Activated CD4-positive, alpha-beta T cell treated with anti-CD3 and anti-CD28 coated beads, Interleukin-2, amount 50 U/mL, for 24 hours (primary cell): ENCODE measurements around the gene AGAP1.
"Not testable (repeated sequence)": the region's sequence is repeated elsewhere in the genome, so short reads cannot be mapped to it uniquely, and the experiment has no call there.

Source experiments
- DNase-seq, 2 donors: peaks; one replicate each; pipeline ENCODE4 v3.0.0-alpha.2; 2020; ENCODE audit warnings: low read depth in 1 of 2, low spot score in 1 of 2

Gene AGAP1

GRCh38 chr2:235584638-235585007, 90.8 kb downstream of the AGAP1 start:
- DNase-seq: no peak

GRCh38 chr2:235587202-235587601, 93.4 kb downstream of the AGAP1 start:
- DNase-seq: no peak

- DNase-seq: no peak
Measured at GRCh38 chr2:235588750-235589149, 94.9 kb downstream of the AGAP1 start.

GRCh38 chr2:235591231-235591730, 97.4 kb downstream of the AGAP1 start:
- DNase-seq: no peak

- no peak for DNase-seq
Measured at GRCh38 chr2:235591921-235592320, 98.1 kb downstream of the AGAP1 start.

- no peak for DNase-seq
Measured at GRCh38 chr2:235592430-235592829, 98.6 kb downstream of the AGAP1 start.

- no peak for DNase-seq
Measured at GRCh38 chr2:235592836-235593235, 99.0 kb downstream of the AGAP1 start.

- no peak for DNase-seq
Measured at GRCh38 chr2:235594041-235594440, 100.2 kb downstream of the AGAP1 start.

- no peak for DNase-seq
Measured at GRCh38 chr2:235594964-235595363, 101.1 kb downstream of the AGAP1 start.

- no peak for DNase-seq
Measured at GRCh38 chr2:235595422-235596010, 101.7 kb downstream of the AGAP1 start.

- no peak for DNase-seq
Measured at GRCh38 chr2:235596272-235596671, 102.4 kb downstream of the AGAP1 start.

- no peak for DNase-seq
Measured at GRCh38 chr2:235597081-235597615, 103.3 kb downstream of the AGAP1 start.

GRCh38 chr2:235598026-235598425, 104.2 kb downstream of the AGAP1 start:
- no peak for DNase-seq

- DNase-seq: no peak
Measured at GRCh38 chr2:235598532-235599531, 105.0 kb downstream of the AGAP1 start.

GRCh38 chr2:235599596-235600338, 105.9 kb downstream of the AGAP1 start:
- no peak for DNase-seq

- DNase-seq: no peak
Measured at GRCh38 chr2:235600406-235600805, 106.6 kb downstream of the AGAP1 start.

GRCh38 chr2:235600926-235601325, 107.1 kb downstream of the AGAP1 start:
- DNase-seq: no peak

GRCh38 chr2:235601960-235602704, 108.3 kb downstream of the AGAP1 start:
- no peak for DNase-seq

- DNase-seq: not testable (repeated sequence)
Measured at GRCh38 chr2:235602971-235603370, 109.1 kb downstream of the AGAP1 start.

- no peak for DNase-seq
Measured at GRCh38 chr2:235603659-235604058, 109.8 kb downstream of the AGAP1 start.
